Activated naive CD4-positive, alpha-beta T cell treated with anti-CD3 and anti-CD28 coated beads, Interleukin-2, amount 50 U/mL, for 24 hours (primary cell): Measurements from ENCODE around the gene RSBN1.
"Not testable (repeated sequence)": the region's sequence is repeated elsewhere in the genome, so short reads cannot be mapped to it uniquely, and the experiment has no call there.

ENCODE experiments used
- H3K27ac Mint-ChIP-seq: one replicate; pipeline ENCODE4 v1.8.0; 2021; ENCODE audit warnings: mild to moderate bottlenecking, mixed read lengths
- H3K27me3 Mint-ChIP-seq: one replicate; pipeline ENCODE4 v1.8.0; 2021; ENCODE audit warnings: mixed read lengths
- H3K36me3 Mint-ChIP-seq: one replicate; pipeline ENCODE4 v1.8.0; 2021; ENCODE audit warnings: mixed read lengths
- H3K4me1 Mint-ChIP-seq: one replicate; pipeline ENCODE4 v1.8.0; 2021; ENCODE audit warnings: mixed read lengths
- H3K4me3 Mint-ChIP-seq: one replicate; pipeline ENCODE4 v1.8.0; 2021; ENCODE audit warnings: mild to moderate bottlenecking, mixed read lengths
- H3K9me3 Mint-ChIP-seq: one replicate; pipeline ENCODE4 v1.8.0; 2021; ENCODE audit warnings: mixed read lengths

RSBN1 gene

GRCh38 chr1:113811888-113812660 lies at the start of gene RSBN1:
Gene RSBN1 (minus strand): TSS chr1:113812476. CDS start chr1:113812412, 64 bp downstream.
- Mint-ChIP-seq H3K27me3 (no peaks in the 10 kb centered on the region), H3K27ac (peak within 1 kb of the TSS; percentile 97), H3K4me3 (peak within 1 kb of the TSS; percentile 98), H3K4me1 (peaks cover 31% of the 10 kb centered on the region), H3K9me3 (no peaks in the 10 kb centered on the region), H3K36me3 (peaks cover 7% of the 10 kb centered on the region)

DNA sequence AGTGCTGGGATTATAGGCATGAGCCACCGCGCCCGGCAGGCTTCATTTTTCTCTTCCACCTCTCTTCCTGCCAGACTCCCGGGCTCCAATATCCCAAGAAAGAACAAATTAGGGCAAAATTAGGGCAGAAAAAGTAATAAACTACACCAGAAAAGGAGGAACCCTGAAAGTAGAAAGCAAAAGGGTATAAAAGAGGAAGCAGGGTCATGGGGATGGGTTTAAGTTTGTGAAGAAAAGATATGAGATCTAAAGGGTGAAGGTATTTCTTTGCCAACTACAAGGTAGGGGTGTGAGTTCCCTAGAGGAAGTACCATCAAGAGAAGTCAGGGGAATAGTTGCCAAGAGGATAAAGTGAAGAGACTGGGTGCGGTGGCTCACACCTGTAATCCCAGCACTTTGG lies 49.4 kb upstream of the RSBN1 start:
- peak overlapping the region; percentile 76 for H3K27ac Mint-ChIP-seq
- H3K9me3 Mint-ChIP-seq, result no peaks in the 10 kb centered on the region
- H3K4me3 Mint-ChIP-seq, result no peak overlapping the region
- H3K4me1 Mint-ChIP-seq, result peaks cover 57% of the 10 kb centered on the region
- H3K36me3 Mint-ChIP-seq, result peaks cover 22% of the 10 kb centered on the region
- H3K27me3 Mint-ChIP-seq, result no peaks in the 10 kb centered on the region

DNA sequence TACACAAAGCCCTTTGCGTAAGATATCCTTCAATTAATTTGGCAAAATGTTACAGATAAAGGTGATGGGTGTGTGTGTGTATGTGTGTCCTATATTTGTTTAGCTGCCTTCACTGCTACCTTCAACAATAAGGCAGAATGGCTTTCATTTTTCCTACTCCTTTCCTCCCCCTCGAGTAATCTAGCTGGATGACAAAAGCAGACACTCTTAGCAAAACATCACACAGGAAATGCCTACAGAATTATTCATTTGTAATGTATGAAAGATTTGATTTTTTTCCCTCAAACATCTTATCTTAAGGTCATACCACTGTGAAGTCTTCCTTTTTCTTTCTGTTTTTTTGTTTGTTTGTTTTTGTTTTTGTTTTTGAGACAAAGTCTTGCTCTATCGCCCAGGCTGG lies 48.6 kb upstream of the RSBN1 start:
- Mint-ChIP-seq H3K4me3 (no peak overlapping the region), H3K9me3 (no peaks in the 10 kb centered on the region), H3K27ac (peak overlapping the region; percentile 71), H3K36me3 (peaks cover 28% of the 10 kb centered on the region), H3K27me3 (no peaks in the 10 kb centered on the region), H3K4me1 (peaks cover 54% of the 10 kb centered on the region)

GRCh38 chr1:113859478-113860175 lies 47.4 kb upstream of the RSBN1 start:
- H3K36me3 Mint-ChIP-seq, result peaks cover 34% of the 10 kb centered on the region
- peaks cover 41% of the 10 kb centered on the region for H3K4me1 Mint-ChIP-seq
- H3K4me3 Mint-ChIP-seq, result peak overlapping the region; percentile 33

GRCh38 chr1:113858982-113859381 lies 46.7 kb upstream of the RSBN1 start:
- Mint-ChIP-seq H3K27me3 (no peaks in the 10 kb centered on the region), H3K9me3 (no peaks in the 10 kb centered on the region), H3K4me1 (peaks cover 47% of the 10 kb centered on the region), H3K27ac (peak overlapping the region; percentile 74), H3K36me3 (peaks cover 36% of the 10 kb centered on the region), H3K4me3 (peak overlapping the region; percentile 33)

More at GRCh38 chr1:113859478-113860175, 47.4 kb upstream of the RSBN1 start:
- H3K27me3 Mint-ChIP-seq, result no peaks in the 10 kb centered on the region
- no peaks in the 10 kb centered on the region for H3K9me3 Mint-ChIP-seq
- H3K27ac Mint-ChIP-seq, result peak overlapping the region; percentile 62

- Mint-ChIP-seq H3K36me3 (peaks cover 34% of the 10 kb centered on the region), H3K4me3 (no peak overlapping the region), H3K27me3 (no peaks in the 10 kb centered on the region), H3K9me3 (no peaks in the 10 kb centered on the region), H3K4me1 (peaks cover 45% of the 10 kb centered on the region), H3K27ac (no peak overlapping the region)
These were observed 46.1 kb upstream of the RSBN1 start for GRCh38 chr1:113858418-113858817.

DNA sequence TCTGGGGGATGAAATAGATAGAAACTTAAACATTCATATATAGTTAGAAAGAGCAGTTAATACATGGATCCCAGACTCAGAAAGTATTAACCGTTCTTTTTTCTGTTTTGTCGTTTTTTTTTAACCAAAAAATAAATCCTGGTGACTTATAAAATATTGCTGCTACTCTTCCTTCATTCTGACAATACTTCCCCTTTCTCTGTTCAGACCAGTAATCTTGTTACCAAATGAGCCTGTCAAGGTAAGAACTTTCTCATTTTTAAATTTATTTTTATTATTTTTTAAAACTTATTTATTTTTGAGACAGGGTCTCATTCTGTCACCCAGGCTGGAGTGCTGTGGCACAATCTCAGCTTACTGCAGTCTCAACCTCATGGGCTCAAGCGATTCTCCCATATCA lies 45.5 kb upstream of the RSBN1 start:
- Mint-ChIP-seq H3K4me3 (no peak overlapping the region), H3K4me1 (peaks cover 42% of the 10 kb centered on the region), H3K9me3 (no peaks in the 10 kb centered on the region), H3K27me3 (no peaks in the 10 kb centered on the region), H3K27ac (no peak overlapping the region), H3K36me3 (peaks cover 34% of the 10 kb centered on the region)

DNA sequence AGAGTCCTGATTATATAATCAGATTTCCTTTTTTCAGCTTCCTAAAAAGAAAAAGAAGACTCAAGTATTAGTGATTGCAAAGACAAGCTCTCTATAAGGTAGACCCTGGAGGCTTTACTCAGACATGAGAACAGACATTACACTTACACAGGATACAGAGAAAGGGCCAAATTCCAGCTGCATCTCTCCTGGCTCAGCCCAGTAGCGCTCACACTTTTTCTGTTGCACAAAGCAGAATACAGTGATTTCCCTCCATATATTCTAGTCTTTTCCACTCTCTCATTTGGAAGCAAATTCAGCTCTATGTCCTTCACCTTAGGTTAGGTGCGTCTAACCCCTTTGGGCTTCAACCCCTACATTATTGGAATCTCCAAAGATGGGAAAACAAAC lies 44.1 kb upstream of the RSBN1 start:
- H3K36me3 Mint-ChIP-seq, result peaks cover 32% of the 10 kb centered on the region
- no peak overlapping the region for H3K4me3 Mint-ChIP-seq
- H3K27me3 Mint-ChIP-seq, result no peaks in the 10 kb centered on the region
- no peaks in the 10 kb centered on the region for H3K9me3 Mint-ChIP-seq
- H3K27ac Mint-ChIP-seq, result no peak overlapping the region
- H3K4me1 Mint-ChIP-seq, result peaks cover 34% of the 10 kb centered on the region

GRCh38 chr1:113855630-113856400 lies 43.5 kb upstream of the RSBN1 start:
- Mint-ChIP-seq H3K4me3 (no peak overlapping the region), H3K27me3 (no peaks in the 10 kb centered on the region), H3K4me1 (peaks cover 32% of the 10 kb centered on the region), H3K27ac (no peak overlapping the region), H3K36me3 (peaks cover 31% of the 10 kb centered on the region), H3K9me3 (no peaks in the 10 kb centered on the region)

DNA sequence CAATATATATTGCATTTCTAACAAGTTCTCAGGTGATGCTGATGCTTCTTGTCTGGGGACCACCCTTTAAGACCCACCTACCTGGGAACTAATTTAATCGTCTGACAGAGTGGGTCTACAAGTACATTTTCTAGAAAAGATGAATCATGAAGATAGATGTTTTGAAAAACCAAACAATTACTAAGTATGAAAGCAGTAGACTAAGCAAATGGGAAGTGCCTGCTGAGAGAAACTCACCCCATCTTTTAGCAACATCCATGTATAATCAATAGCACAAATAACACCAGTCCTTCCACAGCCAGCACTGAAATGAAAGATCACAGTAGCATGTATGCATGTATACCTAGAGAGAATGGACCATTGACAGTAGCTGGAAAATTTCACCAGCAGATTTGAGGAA lies 42.0 kb upstream of the RSBN1 start:
- H3K4me1 Mint-ChIP-seq, result peaks cover 29% of the 10 kb centered on the region
- no peaks in the 10 kb centered on the region for H3K9me3 Mint-ChIP-seq
- H3K36me3 Mint-ChIP-seq, result peaks cover 36% of the 10 kb centered on the region
- H3K27ac Mint-ChIP-seq, result no peak overlapping the region
- H3K4me3 Mint-ChIP-seq, result no peak overlapping the region
- H3K27me3 Mint-ChIP-seq, result no peaks in the 10 kb centered on the region

DNA sequence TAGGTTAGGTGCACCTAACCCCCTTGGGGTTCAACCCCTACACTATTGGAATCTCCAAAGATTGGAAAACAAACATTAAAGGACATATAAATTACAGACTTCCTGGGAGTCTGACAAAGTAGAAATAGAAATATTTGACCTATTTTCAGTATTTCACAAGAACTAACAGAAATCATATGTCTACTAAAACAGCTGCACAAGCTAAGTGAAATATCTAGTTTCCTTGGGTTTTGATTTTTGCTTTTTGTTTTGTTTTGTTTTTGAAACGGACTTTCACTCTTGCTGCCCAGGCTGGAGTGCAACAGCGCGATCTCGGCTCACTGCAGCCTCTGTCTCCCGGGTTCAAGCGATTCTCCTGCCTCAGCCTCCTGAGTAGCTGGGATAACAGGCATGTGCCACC lies 40.4 kb upstream of the RSBN1 start:
- not testable (repeated sequence) for H3K27me3 Mint-ChIP-seq, H3K4me3 Mint-ChIP-seq, H3K27ac Mint-ChIP-seq, H3K9me3 Mint-ChIP-seq
- peaks cover 36% of the 10 kb centered on the region for H3K36me3 Mint-ChIP-seq
- H3K4me1 Mint-ChIP-seq, result peaks cover 22% of the 10 kb centered on the region

DNA sequence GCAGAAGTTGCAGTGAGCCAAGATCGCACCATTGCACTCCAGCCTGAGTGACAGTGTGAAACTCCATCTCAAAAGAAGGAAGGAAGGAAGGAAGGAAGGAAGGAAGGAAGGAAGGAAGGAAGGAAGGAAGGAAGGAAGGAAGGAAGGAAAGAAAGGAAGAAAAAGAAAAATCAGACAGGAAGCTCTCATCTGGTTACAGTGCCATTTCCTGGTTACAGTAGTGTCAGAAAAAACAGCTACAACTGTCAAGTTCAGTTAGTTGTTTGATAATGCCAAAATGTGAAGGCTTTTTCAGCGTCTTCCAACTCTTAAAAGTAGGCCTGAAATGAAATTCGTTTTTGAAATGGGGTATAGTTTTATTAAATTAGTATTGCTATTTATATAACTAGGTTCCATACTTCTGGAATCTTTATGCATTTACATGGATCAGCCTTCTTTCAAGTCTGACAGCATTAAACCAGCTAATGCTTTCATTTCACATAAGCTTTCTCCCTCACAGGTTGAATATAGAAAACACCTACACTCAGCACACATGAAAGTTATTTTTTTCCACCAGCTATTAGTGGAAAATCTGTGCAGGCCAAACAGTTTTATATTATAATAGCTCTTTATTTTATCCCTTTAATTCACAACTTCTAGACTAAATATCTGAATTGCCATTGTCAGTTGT lies 38.0 kb upstream of the RSBN1 start:
- peaks cover 37% of the 10 kb centered on the region for H3K36me3 Mint-ChIP-seq
- H3K4me3 Mint-ChIP-seq, result peak overlapping the region; percentile 60
- H3K4me1 Mint-ChIP-seq, result peaks cover 22% of the 10 kb centered on the region
- peak overlapping the region; percentile 92 for H3K27ac Mint-ChIP-seq
- no peaks in the 10 kb centered on the region for H3K9me3 Mint-ChIP-seq
- no peaks in the 10 kb centered on the region for H3K27me3 Mint-ChIP-seq

DNA sequence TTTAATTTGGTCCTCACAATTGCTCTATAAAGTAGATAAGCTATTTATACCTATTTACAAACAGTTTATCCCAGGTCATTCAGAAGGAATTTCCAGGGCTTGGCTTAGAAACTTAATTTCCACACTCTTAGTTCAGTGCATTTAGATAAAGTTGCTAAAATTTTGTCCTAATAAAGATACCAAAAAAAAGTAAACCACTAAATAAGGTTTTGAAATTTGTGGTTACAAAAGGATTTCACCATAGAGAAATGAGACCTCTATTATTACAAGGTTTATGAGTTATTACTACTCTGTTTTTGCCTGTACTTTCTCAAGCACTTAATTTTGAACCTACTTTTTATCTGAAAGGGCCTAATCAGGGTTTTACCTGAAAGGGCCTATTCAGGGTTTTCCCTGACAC lies 36.8 kb upstream of the RSBN1 start:
- no peak overlapping the region for H3K4me3 Mint-ChIP-seq
- no peak overlapping the region for H3K27ac Mint-ChIP-seq
- no peaks in the 10 kb centered on the region for H3K9me3 Mint-ChIP-seq
- no peaks in the 10 kb centered on the region for H3K27me3 Mint-ChIP-seq
- H3K36me3 Mint-ChIP-seq, result peaks cover 27% of the 10 kb centered on the region
- peaks cover 18% of the 10 kb centered on the region for H3K4me1 Mint-ChIP-seq

DNA sequence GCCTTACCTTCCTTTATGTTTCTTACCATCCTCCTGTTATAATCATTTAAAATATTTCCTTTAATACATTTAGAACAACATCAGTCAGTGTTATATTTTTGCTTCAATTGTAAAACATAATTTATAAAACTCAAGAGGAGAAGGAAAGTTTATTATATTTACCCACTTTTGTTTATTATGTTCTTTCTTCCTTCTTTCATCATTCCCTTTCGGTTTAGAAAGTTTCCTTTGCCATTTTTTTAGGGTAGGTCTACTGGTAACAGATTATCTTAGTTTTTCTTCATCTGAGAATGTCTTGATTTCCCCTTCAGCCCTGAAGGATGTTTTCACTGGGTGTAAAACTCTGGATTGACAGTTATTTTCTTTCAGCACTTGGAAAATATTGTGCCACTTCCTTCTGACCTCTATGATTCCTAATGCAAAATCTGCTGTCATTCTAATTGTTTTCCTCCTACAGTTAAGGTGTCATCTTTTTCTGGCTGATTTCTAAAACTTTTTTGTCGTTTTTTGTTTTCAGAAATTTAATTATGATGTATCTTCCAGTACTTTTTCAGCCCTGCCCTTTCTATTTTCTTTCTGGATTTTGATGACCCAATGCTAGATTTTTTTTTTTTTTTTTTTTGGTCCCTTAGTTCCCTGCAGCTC lies 34.2 kb upstream of the RSBN1 start:
- peaks cover 30% of the 10 kb centered on the region for H3K36me3 Mint-ChIP-seq
- peaks cover 14% of the 10 kb centered on the region for H3K4me1 Mint-ChIP-seq
- H3K4me3 Mint-ChIP-seq, result no peak overlapping the region
- H3K9me3 Mint-ChIP-seq, result no peaks in the 10 kb centered on the region
- H3K27me3 Mint-ChIP-seq, result no peaks in the 10 kb centered on the region
- H3K27ac Mint-ChIP-seq, result peak overlapping the region; percentile 23

GRCh38 chr1:113836534-113836933 lies 24.3 kb upstream of the RSBN1 start:
- Mint-ChIP-seq H3K27me3 (no peaks in the 10 kb centered on the region), H3K36me3 (peaks cover 25% of the 10 kb centered on the region), H3K4me1 (peaks cover 9% of the 10 kb centered on the region), H3K27ac (no peak overlapping the region), H3K4me3 (no peak overlapping the region), H3K9me3 (no peaks in the 10 kb centered on the region)
